ENCODE results near the gene TBCC.

DNA sequence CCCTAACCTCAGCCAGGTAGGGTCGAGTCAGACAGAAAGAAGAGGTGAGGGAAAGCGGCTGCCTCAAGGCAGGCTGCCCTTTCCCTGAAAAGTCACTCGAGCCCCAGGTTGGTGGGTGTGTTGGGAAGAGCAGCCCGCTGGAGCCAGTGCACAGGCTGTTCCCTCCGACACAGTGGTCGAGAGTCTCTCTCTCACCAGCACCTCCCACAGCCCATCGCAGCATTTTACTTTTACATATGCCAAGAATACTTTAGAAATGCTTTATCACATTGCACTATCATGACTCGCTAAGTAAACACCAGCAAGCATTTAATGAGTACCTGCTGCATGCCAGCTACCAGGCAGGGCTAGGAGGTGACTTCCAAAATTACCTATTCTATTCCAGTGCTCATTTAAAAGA, 25.2 kb downstream of the TBCC start:
- TF ChIP-seq POLR2A (IDR thresholded peaks at IDR 0.05): no peak
- TF ChIP-seq, protein P1, sequence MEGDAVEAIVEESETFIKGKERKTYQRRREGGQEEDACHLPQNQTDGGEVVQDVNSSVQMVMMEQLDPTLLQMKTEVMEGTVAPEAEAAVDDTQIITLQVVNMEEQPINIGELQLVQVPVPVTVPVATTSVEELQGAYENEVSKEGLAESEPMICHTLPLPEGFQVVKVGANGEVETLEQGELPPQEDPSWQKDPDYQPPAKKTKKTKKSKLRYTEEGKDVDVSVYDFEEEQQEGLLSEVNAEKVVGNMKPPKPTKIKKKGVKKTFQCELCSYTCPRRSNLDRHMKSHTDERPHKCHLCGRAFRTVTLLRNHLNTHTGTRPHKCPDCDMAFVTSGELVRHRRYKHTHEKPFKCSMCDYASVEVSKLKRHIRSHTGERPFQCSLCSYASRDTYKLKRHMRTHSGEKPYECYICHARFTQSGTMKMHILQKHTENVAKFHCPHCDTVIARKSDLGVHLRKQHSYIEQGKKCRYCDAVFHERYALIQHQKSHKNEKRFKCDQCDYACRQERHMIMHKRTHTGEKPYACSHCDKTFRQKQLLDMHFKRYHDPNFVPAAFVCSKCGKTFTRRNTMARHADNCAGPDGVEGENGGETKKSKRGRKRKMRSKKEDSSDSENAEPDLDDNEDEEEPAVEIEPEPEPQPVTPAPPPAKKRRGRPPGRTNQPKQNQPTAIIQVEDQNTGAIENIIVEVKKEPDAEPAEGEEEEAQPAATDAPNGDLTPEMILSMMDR (IDR thresholded peaks at IDR 0.05): no peak
